GM21528 (cell line): ENCODE data around the gene IGFBPL1.

Experiments used
- ATAC-seq: cut with Tn5 transposase; IDR thresholded peaks from one replicate; pipeline ENCODE4 v1.9.1; 2021; ENCODE audit warnings: mild to moderate bottlenecking, moderate library complexity; ENCODE audit not compliant: unreplicated experiment, low FRiP score

IGFBPL1 gene

GRCh38 chr9:38358390-38359296 lies 65.6 kb downstream of the IGFBPL1 start:
- no peak for ATAC-seq

- ATAC-seq: no peak
Measured at GRCh38 chr9:38357350-38358114, 66.7 kb downstream of the IGFBPL1 start.

GRCh38 chr9:38356851-38357250 lies 67.4 kb downstream of the IGFBPL1 start:
- ATAC-seq: no peak
